Mammary epithelial cell (primary cell): Measurements from ENCODE around the gene SSU72.
"Not testable (repeated sequence)": the region's sequence is repeated elsewhere in the genome, so short reads cannot be mapped to it uniquely, and the experiment has no call there.

Experiments used
- EZH2 ChIP-seq: IDR thresholded peaks from 2 replicates; pipeline ENCODE4 v1.6.1; 2012; ENCODE audit warnings: low read length, inconsistent platforms, borderline replicate concordance
- TF ChIP-seq, protein P1 (sequence below), 2 donors: IDR thresholded peaks in 1 of 2; conservative IDR thresholded peaks in 1 of 2; 2 replicates each; pipeline ENCODE4 v1.5.1; 2011 to 2012; ENCODE audit warnings: inconsistent platforms in 2 of 2, low read length in 2 of 2, mild to moderate bottlenecking in 2 of 2, control low read depth in 1 of 2, low read depth in 1 of 2; ENCODE audit not compliant: insufficient read depth in 1 of 2; ENCODE audit errors: extremely low read depth in 1 of 2

DNA sequence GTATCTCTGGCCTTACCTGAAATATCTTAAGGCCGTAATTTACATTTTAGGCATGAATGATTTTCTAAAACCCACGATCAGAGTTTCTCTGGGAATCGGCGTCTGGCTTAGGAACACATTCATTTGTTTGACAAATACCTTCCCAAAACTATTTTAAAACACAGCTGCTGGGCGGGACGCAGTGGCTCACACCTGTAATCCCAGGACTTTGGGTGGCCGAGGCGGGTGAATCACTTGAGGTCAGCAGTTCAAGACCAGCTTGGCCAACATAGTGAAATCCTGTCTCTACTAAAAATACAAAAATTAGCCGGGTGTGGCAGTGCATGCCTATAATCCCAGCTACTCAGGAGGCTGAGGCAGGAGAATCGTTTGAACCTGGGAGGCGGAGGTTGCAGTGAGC is 17.7 kb downstream of the SSU72 start:
- TF ChIP-seq, protein P1, sequence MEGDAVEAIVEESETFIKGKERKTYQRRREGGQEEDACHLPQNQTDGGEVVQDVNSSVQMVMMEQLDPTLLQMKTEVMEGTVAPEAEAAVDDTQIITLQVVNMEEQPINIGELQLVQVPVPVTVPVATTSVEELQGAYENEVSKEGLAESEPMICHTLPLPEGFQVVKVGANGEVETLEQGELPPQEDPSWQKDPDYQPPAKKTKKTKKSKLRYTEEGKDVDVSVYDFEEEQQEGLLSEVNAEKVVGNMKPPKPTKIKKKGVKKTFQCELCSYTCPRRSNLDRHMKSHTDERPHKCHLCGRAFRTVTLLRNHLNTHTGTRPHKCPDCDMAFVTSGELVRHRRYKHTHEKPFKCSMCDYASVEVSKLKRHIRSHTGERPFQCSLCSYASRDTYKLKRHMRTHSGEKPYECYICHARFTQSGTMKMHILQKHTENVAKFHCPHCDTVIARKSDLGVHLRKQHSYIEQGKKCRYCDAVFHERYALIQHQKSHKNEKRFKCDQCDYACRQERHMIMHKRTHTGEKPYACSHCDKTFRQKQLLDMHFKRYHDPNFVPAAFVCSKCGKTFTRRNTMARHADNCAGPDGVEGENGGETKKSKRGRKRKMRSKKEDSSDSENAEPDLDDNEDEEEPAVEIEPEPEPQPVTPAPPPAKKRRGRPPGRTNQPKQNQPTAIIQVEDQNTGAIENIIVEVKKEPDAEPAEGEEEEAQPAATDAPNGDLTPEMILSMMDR (conservative IDR thresholded peaks at IDR 0.05 in 1 of 2, IDR thresholded peaks at IDR 0.05 in 1 of 2; ENCODE audit: extremely low read depth in 1 of 2, insufficient read depth in 1 of 2, low read depth in 1 of 2, low read length in 2 of 2), result not testable (repeated sequence)
- TF ChIP-seq EZH2, result not testable (repeated sequence)
